KMS-11 (cell line): ENCODE measurements around the gene CCL7.

ENCODE experiments used
- H2AFZ ChIP-seq: fragments of 200-600 bp; sonication (generic); 2 replicates; pipeline ENCODE4 v1.6.1; 2016; ENCODE audit warnings: antibody characterized with exemption, mixed run types, low read depth
- H3K27ac ChIP-seq: fragments of 200-600 bp; sonication (generic); 2 replicates; pipeline ENCODE4 v1.6.1; 2016; ENCODE audit warnings: mild to moderate bottlenecking, mixed run types
- H3K27me3 ChIP-seq: fragments of 200-600 bp; sonication (generic); 2 replicates; pipeline ENCODE4 v1.6.1; 2017; ENCODE audit warnings: mild to moderate bottlenecking, low read depth, mixed run types, moderate library complexity; ENCODE audit not compliant: insufficient read depth
- H3K36me3 ChIP-seq: fragments of 200-600 bp; sonication (generic); 2 replicates; pipeline ENCODE4 v1.6.1; 2017; ENCODE audit warnings: mild to moderate bottlenecking, mixed run types; ENCODE audit not compliant: insufficient read depth
- H3K4me1 ChIP-seq: fragments of 200-600 bp; sonication (generic); 2 replicates; pipeline ENCODE4 v1.6.1; 2016; ENCODE audit warnings: mild to moderate bottlenecking, low read depth, mixed run types; ENCODE audit not compliant: poor library complexity, severe bottlenecking
- H3K4me2 ChIP-seq: fragments of 200-600 bp; sonication (generic); 2 replicates; pipeline ENCODE4 v1.7.0; 2016; ENCODE audit warnings: mild to moderate bottlenecking, mixed run types
- H3K4me3 ChIP-seq: fragments of 200-600 bp; sonication (generic); IDR thresholded peaks from 2 replicates; pipeline ENCODE4 v1.6.1; 2017; ENCODE audit warnings: low read depth, low read length, mixed read lengths; ENCODE audit not compliant: insufficient read depth
- H3K79me2 ChIP-seq: fragments of 200-600 bp; sonication (generic); 2 replicates; pipeline ENCODE4 v1.6.1; 2016; ENCODE audit warnings: low read depth, mixed run types; ENCODE audit not compliant: insufficient read depth
- H3K9ac ChIP-seq: fragments of 200-600 bp; sonication (generic); 2 replicates; pipeline ENCODE4 v1.6.1; 2016; ENCODE audit warnings: mild to moderate bottlenecking, mixed run types
- H4K20me1 ChIP-seq: fragments of 200-600 bp; sonication (generic); 2 replicates; pipeline ENCODE4 v1.6.1; 2016; ENCODE audit warnings: mild to moderate bottlenecking, mixed run types; ENCODE audit not compliant: insufficient read depth
- TF ChIP-seq, protein P1 (sequence below): fragments of 200-600 bp; sonication (generic); conservative IDR thresholded peaks from 2 replicates; pipeline ENCODE4 v1.6.1; 2017; ENCODE audit warnings: low read depth, mild to moderate bottlenecking, antibody characterized with exemption, low read length, moderate library complexity, mixed read lengths

Gene CCL7

DNA sequence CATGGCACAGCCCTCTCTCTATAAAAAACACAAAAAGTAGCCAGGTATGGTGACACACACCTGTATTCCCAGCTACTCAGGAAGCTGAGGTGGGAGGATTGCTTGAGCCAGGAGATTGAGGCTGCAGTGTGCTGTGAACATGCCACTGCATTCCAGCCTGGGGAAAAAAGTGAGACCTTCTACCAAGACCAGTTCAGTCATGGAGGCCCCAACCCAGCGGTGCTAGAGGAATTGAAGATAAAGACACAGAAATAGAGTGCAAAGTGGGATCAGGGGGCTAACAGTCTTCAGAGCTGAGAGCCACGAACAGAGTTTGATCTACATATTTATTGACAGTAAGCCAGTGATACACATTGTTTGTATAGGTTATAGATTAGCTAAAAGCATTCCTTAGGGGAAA lies 33.6 kb downstream of the CCL7 start:
- Histone ChIP-seq H3K79me2 (no peaks in the 10 kb centered on the region), H3K9ac (no peak overlapping the region), H4K20me1 (no peaks in the 10 kb centered on the region), H3K27ac (no peak overlapping the region), H3K27me3 (no peaks in the 10 kb centered on the region), H3K36me3 (no peaks in the 10 kb centered on the region), H3K4me2 (no peak overlapping the region), H2AFZ (no peak overlapping the region), H3K4me3 (no peak overlapping the region), H3K4me1 (peaks cover 63% of the 10 kb centered on the region)
- TF ChIP-seq, protein P1, sequence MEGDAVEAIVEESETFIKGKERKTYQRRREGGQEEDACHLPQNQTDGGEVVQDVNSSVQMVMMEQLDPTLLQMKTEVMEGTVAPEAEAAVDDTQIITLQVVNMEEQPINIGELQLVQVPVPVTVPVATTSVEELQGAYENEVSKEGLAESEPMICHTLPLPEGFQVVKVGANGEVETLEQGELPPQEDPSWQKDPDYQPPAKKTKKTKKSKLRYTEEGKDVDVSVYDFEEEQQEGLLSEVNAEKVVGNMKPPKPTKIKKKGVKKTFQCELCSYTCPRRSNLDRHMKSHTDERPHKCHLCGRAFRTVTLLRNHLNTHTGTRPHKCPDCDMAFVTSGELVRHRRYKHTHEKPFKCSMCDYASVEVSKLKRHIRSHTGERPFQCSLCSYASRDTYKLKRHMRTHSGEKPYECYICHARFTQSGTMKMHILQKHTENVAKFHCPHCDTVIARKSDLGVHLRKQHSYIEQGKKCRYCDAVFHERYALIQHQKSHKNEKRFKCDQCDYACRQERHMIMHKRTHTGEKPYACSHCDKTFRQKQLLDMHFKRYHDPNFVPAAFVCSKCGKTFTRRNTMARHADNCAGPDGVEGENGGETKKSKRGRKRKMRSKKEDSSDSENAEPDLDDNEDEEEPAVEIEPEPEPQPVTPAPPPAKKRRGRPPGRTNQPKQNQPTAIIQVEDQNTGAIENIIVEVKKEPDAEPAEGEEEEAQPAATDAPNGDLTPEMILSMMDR = no peak

DNA sequence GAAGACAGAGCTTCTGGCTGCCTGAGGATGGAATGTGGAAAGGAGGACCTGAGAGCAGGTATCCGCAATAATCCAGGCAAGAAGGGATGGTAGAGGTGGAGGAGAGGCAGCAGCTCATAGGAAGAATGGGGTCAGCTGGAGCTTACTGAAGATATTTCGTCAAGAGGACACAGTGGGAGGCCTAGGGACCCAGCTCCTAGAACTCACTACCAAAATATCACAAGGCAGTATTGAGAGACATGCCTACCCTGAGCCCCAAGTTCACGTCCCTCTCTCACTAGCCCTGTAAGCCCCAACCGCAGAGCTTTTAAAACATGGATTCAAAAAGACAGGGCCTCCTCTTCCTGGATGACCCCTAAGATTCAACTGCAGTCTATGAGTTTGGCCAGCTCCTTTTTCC lies 35.0 kb downstream of the CCL7 start:
- H3K27ac ChIP-seq = no peak overlapping the region
- H3K9ac ChIP-seq = no peak overlapping the region
- TF ChIP-seq, protein P1 = no peak
- peaks cover 56% of the 10 kb centered on the region for H3K4me1 ChIP-seq
- no peak overlapping the region for H2AFZ ChIP-seq
- no peaks in the 10 kb centered on the region for H4K20me1 ChIP-seq
- no peak overlapping the region for H3K4me3 ChIP-seq
- H3K79me2 ChIP-seq = no peaks in the 10 kb centered on the region
- H3K36me3 ChIP-seq = no peaks in the 10 kb centered on the region
- H3K4me2 ChIP-seq = no peak overlapping the region
- H3K27me3 ChIP-seq = no peaks in the 10 kb centered on the region

GRCh38 chr17:34305606-34306005 lies 35.6 kb downstream of the CCL7 start:
- no peak overlapping the region for H3K4me3 ChIP-seq
- no peaks in the 10 kb centered on the region for H4K20me1 ChIP-seq
- TF ChIP-seq, protein P1 = no peak
- no peak overlapping the region for H3K27ac ChIP-seq
- H3K36me3 ChIP-seq = no peaks in the 10 kb centered on the region
- H3K79me2 ChIP-seq = no peaks in the 10 kb centered on the region
- H2AFZ ChIP-seq = no peak overlapping the region
- H3K9ac ChIP-seq = no peak overlapping the region
- H3K4me1 ChIP-seq = peaks cover 51% of the 10 kb centered on the region
- H3K4me2 ChIP-seq = no peak overlapping the region
- no peaks in the 10 kb centered on the region for H3K27me3 ChIP-seq

DNA sequence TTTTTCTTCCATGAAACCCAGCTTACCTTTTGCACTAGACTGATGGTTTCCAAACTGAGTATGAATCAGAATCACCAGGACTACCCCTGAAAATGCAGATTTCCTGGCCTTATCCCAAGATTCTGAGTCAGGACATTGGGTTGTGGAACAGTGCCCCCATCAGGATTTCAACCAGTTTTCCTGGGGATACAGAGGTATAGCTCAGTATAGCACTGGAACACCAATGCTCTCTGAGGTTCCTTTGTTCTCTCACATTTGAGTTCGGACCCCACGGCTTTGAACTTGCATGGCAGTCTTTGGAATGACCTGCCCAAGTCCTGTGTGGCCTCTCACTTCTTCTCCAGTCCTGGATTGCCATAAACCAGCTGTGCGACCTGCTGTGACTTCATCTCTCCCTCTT lies 36.4 kb downstream of the CCL7 start:
- H4K20me1 ChIP-seq = no peaks in the 10 kb centered on the region
- H3K79me2 ChIP-seq = no peaks in the 10 kb centered on the region
- no peak overlapping the region for H2AFZ ChIP-seq
- no peak overlapping the region for H3K27ac ChIP-seq
- H3K36me3 ChIP-seq = no peaks in the 10 kb centered on the region
- H3K4me1 ChIP-seq = peaks cover 42% of the 10 kb centered on the region
- H3K4me2 ChIP-seq = no peak overlapping the region; the same call in 1 of the 2 replicates
- H3K9ac ChIP-seq = no peak overlapping the region
- no peak overlapping the region for H3K4me3 ChIP-seq
- H3K27me3 ChIP-seq = no peaks in the 10 kb centered on the region
- TF ChIP-seq, protein P1 = no peak
